Erythroblast (primary cell): ENCODE data around the gene CRNKL1.

Experiments used
- GATA1 ChIP-seq: IDR thresholded peaks from 2 replicates; pipeline ENCODE4 v1.6.1; 2011; ENCODE audit warnings: low read depth, mild to moderate bottlenecking, control low read depth, low read length, moderate library complexity
- POLR2A ChIP-seq: IDR thresholded peaks from 2 replicates; pipeline ENCODE4 v1.6.1; 2011; ENCODE audit warnings: mild to moderate bottlenecking, low read length

DNA sequence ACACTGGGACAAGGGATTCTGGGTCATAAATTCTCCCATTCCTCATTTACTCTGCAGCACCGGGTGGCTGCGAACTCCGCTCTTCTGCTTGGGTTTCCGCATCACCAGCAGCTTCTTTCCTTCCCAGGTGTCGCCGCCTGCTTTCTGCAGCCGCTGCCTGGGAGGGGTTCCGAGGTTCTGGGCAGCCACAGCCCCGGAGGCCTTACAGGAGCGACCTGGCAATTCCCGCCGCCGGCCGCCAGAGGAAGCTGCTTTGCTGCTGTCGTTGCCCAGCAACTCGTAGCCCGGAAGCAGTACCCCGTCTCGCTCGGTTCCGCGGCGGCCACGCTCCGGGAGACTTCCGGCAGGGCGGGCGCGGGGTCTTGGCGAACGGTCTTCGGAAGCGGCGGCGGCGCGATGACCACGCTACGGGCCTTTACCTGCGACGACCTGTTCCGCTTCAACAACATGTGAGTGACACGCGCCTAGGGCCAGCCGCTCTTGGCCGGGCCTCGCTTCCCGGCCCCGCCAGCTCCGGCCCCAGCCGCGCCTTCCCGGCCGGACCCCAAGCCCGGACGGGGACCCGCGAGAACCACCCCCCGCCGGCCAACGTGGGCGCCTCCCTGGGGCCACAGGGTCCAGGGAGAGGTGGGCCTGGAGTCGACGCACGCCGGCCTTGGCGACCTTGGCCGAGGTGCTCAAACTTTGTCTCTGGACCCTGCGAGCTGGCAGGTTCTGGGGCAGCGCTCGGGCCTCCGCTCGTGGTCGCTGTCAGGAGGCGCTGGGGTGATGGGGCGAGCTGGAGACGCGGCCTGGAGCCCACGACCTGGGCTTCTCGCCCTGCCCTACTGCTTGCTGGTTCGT lies 35.0 kb downstream of the CRNKL1 start, which contains the start of gene NAA20:
- TF ChIP-seq GATA1 (no peak), POLR2A (peak; percentile 65)
